OCI-LY3 (cell line): ENCODE results near the gene B3GALNT2.

Source experiments
- H2AFZ ChIP-seq: fragments of 200-600, 300-600 bp; shearing (Covaris generic); 2 replicates; pipeline ENCODE4 v1.6.0; 2014; ENCODE audit warnings: antibody characterized with exemption, low read depth, low read length
- H3K27ac ChIP-seq: fragments of 200-600, 300-600 bp; sonication (generic); 2 replicates; pipeline ENCODE4 v1.5.1; 2014; ENCODE audit warnings: mild to moderate bottlenecking, low read length, moderate library complexity, mixed read lengths
- H3K27me3 ChIP-seq: fragments of 200-600, 300-600 bp; sonication (generic); 2 replicates; pipeline ENCODE4 v1.6.1; 2014; ENCODE audit warnings: low read depth, low read length, mixed read lengths
- H3K36me3 ChIP-seq: fragments of 200-600, 300-600 bp; sonication (generic); replicated peaks from 2 replicates; pipeline ENCODE3; 2014; ENCODE audit warnings: low read depth, low read length, mixed read lengths
- H3K4me1 ChIP-seq: fragments of 300-600, 200-600 bp; sonication (generic); 2 replicates; pipeline ENCODE4 v1.6.1; 2014; ENCODE audit warnings: low read length, mixed read lengths
- H3K4me2 ChIP-seq: fragments of 200-600, 300-600 bp; sonication (generic); 2 replicates; pipeline ENCODE4 v1.6.1; 2014; ENCODE audit warnings: low read length, mixed read lengths
- H3K4me3 ChIP-seq: fragments of 300-600, 200-600 bp; sonication (generic); 2 replicates; pipeline ENCODE4 v1.5.1; 2014; ENCODE audit warnings: antibody characterized with exemption, mild to moderate bottlenecking, low read length, moderate library complexity
- H3K79me2 ChIP-seq: fragments of 300-600, 200-600 bp; shearing (Covaris generic); 2 replicates; pipeline ENCODE4 v1.6.1; 2014; ENCODE audit warnings: mild to moderate bottlenecking, low read length, mixed read lengths
- H3K9ac ChIP-seq: fragments of 300-600, 200-600 bp; shearing (Covaris generic); 2 replicates; pipeline ENCODE4 v1.6.0; 2014; ENCODE audit warnings: mild to moderate bottlenecking, low read length, moderate library complexity
- H3K9me3 ChIP-seq: fragments of 200-600, 300-600 bp; shearing (Covaris generic); 2 replicates; pipeline ENCODE4 v1.6.1; 2014; ENCODE audit warnings: low read length, mixed read lengths; ENCODE audit not compliant: insufficient read depth
- H4K20me1 ChIP-seq: fragments of 200-600, 300-600 bp; sonication (generic); 2 replicates; pipeline ENCODE4 v1.6.1; 2016; ENCODE audit warnings: low read length, mixed read lengths; ENCODE audit not compliant: insufficient read depth
- CTCF ChIP-seq: fragments of 200-600, 300-600 bp; sonication (generic); IDR thresholded peaks from 2 replicates; pipeline ENCODE4 v1.5.1; 2014; ENCODE audit warnings: antibody characterized with exemption, low read length, low read depth
- EZH2phosphoT487 ChIP-seq: fragments of 200-600 bp; shearing (Covaris generic); IDR thresholded peaks from 2 replicates; pipeline ENCODE4 v1.6.1; 2018; ENCODE audit warnings: antibody characterized with exemption, mixed run types, low read depth

The B3GALNT2 gene

GRCh38 chr1:235491644-235492043, 12.6 kb downstream of the B3GALNT2 start:
- Histone ChIP-seq H3K4me3 (no peak overlapping the region), H3K36me3 (peaks cover 29% of the 10 kb centered on the region), H3K4me2 (no peak overlapping the region), H3K27ac (no peak overlapping the region), H3K9me3 (no peaks in the 10 kb centered on the region), H3K9ac (no peak overlapping the region), H3K27me3 (no peaks in the 10 kb centered on the region), H2AFZ (no peak overlapping the region), H4K20me1 (no peaks in the 10 kb centered on the region), H3K4me1 (peaks cover 8% of the 10 kb centered on the region), H3K79me2 (peaks cover under 1% of the 10 kb centered on the region; the same call in 1 of the 2 replicates)
- TF ChIP-seq CTCF (no peak), EZH2phosphoT487 (no peak)

GRCh38 chr1:235486321-235486720, 17.9 kb downstream of the B3GALNT2 start:
- Histone ChIP-seq H3K4me2 (no peak overlapping the region), H3K9me3 (no peaks in the 10 kb centered on the region), H3K27ac (no peak overlapping the region), H4K20me1 (no peaks in the 10 kb centered on the region), H3K4me1 (no peaks in the 10 kb centered on the region), H3K36me3 (peaks cover 10% of the 10 kb centered on the region), H2AFZ (no peak overlapping the region), H3K9ac (no peak overlapping the region), H3K4me3 (no peak overlapping the region), H3K79me2 (no peaks in the 10 kb centered on the region), H3K27me3 (no peaks in the 10 kb centered on the region)
- TF ChIP-seq EZH2phosphoT487 (no peak), CTCF (no peak)

GRCh38 chr1:235485558-235485957, 18.7 kb downstream of the B3GALNT2 start:
- no peak overlapping the region for H3K9ac ChIP-seq
- no peaks in the 10 kb centered on the region for H3K4me1 ChIP-seq
- no peaks in the 10 kb centered on the region for H4K20me1 ChIP-seq
- H2AFZ ChIP-seq = no peak overlapping the region
- no peaks in the 10 kb centered on the region for H3K79me2 ChIP-seq
- no peak for TF ChIP-seq CTCF
- no peak for TF ChIP-seq EZH2phosphoT487
- H3K36me3 ChIP-seq = peaks cover 5% of the 10 kb centered on the region
- no peak overlapping the region for H3K27ac ChIP-seq
- no peaks in the 10 kb centered on the region for H3K27me3 ChIP-seq
- no peak overlapping the region for H3K4me3 ChIP-seq
- H3K9me3 ChIP-seq = no peaks in the 10 kb centered on the region
- H3K4me2 ChIP-seq = no peak overlapping the region

- H3K9ac ChIP-seq = no peak overlapping the region
- no peaks in the 10 kb centered on the region for H3K9me3 ChIP-seq
- TF ChIP-seq EZH2phosphoT487 (no peak), CTCF (no peak)
- no peaks in the 10 kb centered on the region for H4K20me1 ChIP-seq
- H3K4me1 ChIP-seq = no peaks in the 10 kb centered on the region
- no peak overlapping the region for H3K27ac ChIP-seq
- peaks cover 19% of the 10 kb centered on the region for H3K36me3 ChIP-seq
- no peaks in the 10 kb centered on the region for H3K27me3 ChIP-seq
- H3K4me3 ChIP-seq = no peak overlapping the region
- no peak overlapping the region for H3K4me2 ChIP-seq
- H3K79me2 ChIP-seq = no peaks in the 10 kb centered on the region
- H2AFZ ChIP-seq = no peak overlapping the region
Measured at GRCh38 chr1:235483090-235483489, 21.2 kb downstream of the B3GALNT2 start.
